Activated T-cell treated with anti-CD3 and anti-CD28 coated beads, Interleukin-2, amount 50 U/mL, for 24 hours (primary cell): ENCODE measurements around the gene CNGA3.

Source experiments
- DNase-seq: peaks from one replicate; pipeline ENCODE4 v3.0.0-alpha.2; 2020
- H3K27ac Mint-ChIP-seq: 2 replicates; pipeline ENCODE4 v1.8.0; 2020; ENCODE audit warnings: mild to moderate bottlenecking, mixed read lengths
- H3K27me3 Mint-ChIP-seq: 2 replicates; pipeline ENCODE4 v1.8.0; 2020; ENCODE audit warnings: mixed read lengths
- H3K36me3 Mint-ChIP-seq: 2 replicates; pipeline ENCODE4 v1.8.0; 2020; ENCODE audit warnings: low read depth, mixed read lengths
- H3K4me1 Mint-ChIP-seq: 2 replicates; pipeline ENCODE4 v1.8.0; 2020; ENCODE audit warnings: low read depth, mixed read lengths
- H3K4me3 Mint-ChIP-seq: 2 replicates; pipeline ENCODE4 v1.8.0; 2020; ENCODE audit warnings: mild to moderate bottlenecking, moderate library complexity, mixed read lengths
- H3K9me3 Mint-ChIP-seq: 2 replicates; pipeline ENCODE4 v1.8.0; 2020; ENCODE audit warnings: mixed read lengths

Gene CNGA3

GRCh38 chr2:98348066-98348561, 1.9 kb downstream of the CNGA3 start:
- Mint-ChIP-seq H3K27me3 (peaks cover 81% of the 10 kb centered on the region), H3K9me3 (no peaks in the 10 kb centered on the region), H3K27ac (no peak overlapping the region), H3K36me3 (no peaks in the 10 kb centered on the region), H3K4me1 (peaks cover 13% of the 10 kb centered on the region), H3K4me3 (no peak overlapping the region)
- DNase-seq: no peak

GRCh38 chr2:98350411-98350810, 4.2 kb downstream of the CNGA3 start:
- no peak overlapping the region for H3K4me3 Mint-ChIP-seq
- H3K36me3 Mint-ChIP-seq: no peaks in the 10 kb centered on the region

GRCh38 chr2:98355881-98356280, 9.6 kb downstream of the CNGA3 start:
- DNase-seq: no peak
- H3K27me3 Mint-ChIP-seq: peaks cover 21% of the 10 kb centered on the region

More at GRCh38 chr2:98350411-98350810, 4.2 kb downstream of the CNGA3 start:
- Mint-ChIP-seq H3K27me3 (peaks cover 62% of the 10 kb centered on the region), H3K9me3 (no peaks in the 10 kb centered on the region), H3K4me1 (peaks cover 13% of the 10 kb centered on the region), H3K27ac (no peak overlapping the region)
- DNase-seq: no peak

GRCh38 chr2:98356729-98357128, 10.5 kb downstream of the CNGA3 start:
- Mint-ChIP-seq H3K4me1 (no peaks in the 10 kb centered on the region), H3K36me3 (no peaks in the 10 kb centered on the region), H3K27ac (no peak overlapping the region), H3K4me3 (no peak overlapping the region), H3K9me3 (no peaks in the 10 kb centered on the region), H3K27me3 (peaks cover 15% of the 10 kb centered on the region)
- DNase-seq: no peak

More at GRCh38 chr2:98355881-98356280, 9.6 kb downstream of the CNGA3 start:
- no peaks in the 10 kb centered on the region for H3K4me1 Mint-ChIP-seq
- no peak overlapping the region for H3K4me3 Mint-ChIP-seq
- no peaks in the 10 kb centered on the region for H3K36me3 Mint-ChIP-seq
- no peaks in the 10 kb centered on the region for H3K9me3 Mint-ChIP-seq
- no peak overlapping the region for H3K27ac Mint-ChIP-seq

- no peak overlapping the region for H3K27ac Mint-ChIP-seq
- no peak for DNase-seq
- H3K4me1 Mint-ChIP-seq: no peaks in the 10 kb centered on the region
- H3K36me3 Mint-ChIP-seq: no peaks in the 10 kb centered on the region
- no peaks in the 10 kb centered on the region for H3K9me3 Mint-ChIP-seq
- peaks cover 17% of the 10 kb centered on the region for H3K27me3 Mint-ChIP-seq
- no peak overlapping the region for H3K4me3 Mint-ChIP-seq
These were observed 11.6 kb downstream of the CNGA3 start for GRCh38 chr2:98357849-98358248.

GRCh38 chr2:98359986-98360385, 13.7 kb downstream of the CNGA3 start:
- no peak overlapping the region for H3K27ac Mint-ChIP-seq
- no peaks in the 10 kb centered on the region for H3K4me1 Mint-ChIP-seq
- no peaks in the 10 kb centered on the region for H3K9me3 Mint-ChIP-seq
- peaks cover 19% of the 10 kb centered on the region for H3K27me3 Mint-ChIP-seq
- H3K36me3 Mint-ChIP-seq: no peaks in the 10 kb centered on the region
- no peak overlapping the region for H3K4me3 Mint-ChIP-seq
- DNase-seq: no peak

- DNase-seq: no peak
- Mint-ChIP-seq H3K4me1 (no peaks in the 10 kb centered on the region), H3K36me3 (no peaks in the 10 kb centered on the region), H3K4me3 (no peak overlapping the region), H3K9me3 (no peaks in the 10 kb centered on the region), H3K27me3 (peaks cover 35% of the 10 kb centered on the region), H3K27ac (no peak overlapping the region)
These were observed 21.5 kb downstream of the CNGA3 start for GRCh38 chr2:98367721-98368120.

GRCh38 chr2:98369710-98370239, 23.5 kb downstream of the CNGA3 start:
- no peaks in the 10 kb centered on the region for H3K4me1 Mint-ChIP-seq
- peaks cover 43% of the 10 kb centered on the region for H3K27me3 Mint-ChIP-seq
- no peak overlapping the region for H3K4me3 Mint-ChIP-seq

GRCh38 chr2:98372121-98372520, 25.9 kb downstream of the CNGA3 start:
- Mint-ChIP-seq H3K9me3 (no peaks in the 10 kb centered on the region), H3K4me3 (no peak overlapping the region), H3K27me3 (peaks cover 46% of the 10 kb centered on the region), H3K4me1 (no peaks in the 10 kb centered on the region), H3K36me3 (no peaks in the 10 kb centered on the region), H3K27ac (no peak overlapping the region)
- DNase-seq: no peak

More at GRCh38 chr2:98369710-98370239, 23.5 kb downstream of the CNGA3 start:
- Mint-ChIP-seq H3K9me3 (no peaks in the 10 kb centered on the region), H3K36me3 (no peaks in the 10 kb centered on the region), H3K27ac (no peak overlapping the region)
- no peak for DNase-seq

GRCh38 chr2:98372579-98372978, 26.3 kb downstream of the CNGA3 start:
- Mint-ChIP-seq H3K27ac (no peak overlapping the region), H3K27me3 (peaks cover 44% of the 10 kb centered on the region), H3K36me3 (no peaks in the 10 kb centered on the region), H3K9me3 (no peaks in the 10 kb centered on the region), H3K4me3 (no peak overlapping the region), H3K4me1 (no peaks in the 10 kb centered on the region)
- no peak for DNase-seq

- DNase-seq: no peak
- H3K36me3 Mint-ChIP-seq: no peaks in the 10 kb centered on the region
- no peak overlapping the region for H3K4me3 Mint-ChIP-seq
- H3K4me1 Mint-ChIP-seq: no peaks in the 10 kb centered on the region
- H3K9me3 Mint-ChIP-seq: no peaks in the 10 kb centered on the region
- no peak overlapping the region for H3K27ac Mint-ChIP-seq
- peaks cover 36% of the 10 kb centered on the region for H3K27me3 Mint-ChIP-seq
These were observed 28.0 kb downstream of the CNGA3 start for GRCh38 chr2:98374286-98374685.

GRCh38 chr2:98374958-98375570, 28.8 kb downstream of the CNGA3 start:
- Mint-ChIP-seq H3K27me3 (peaks cover 35% of the 10 kb centered on the region), H3K36me3 (no peaks in the 10 kb centered on the region)

GRCh38 chr2:98376301-98376910, 30.1 kb downstream of the CNGA3 start:
- Mint-ChIP-seq H3K27ac (no peak overlapping the region), H3K4me3 (no peak overlapping the region), H3K9me3 (no peaks in the 10 kb centered on the region), H3K4me1 (no peaks in the 10 kb centered on the region), H3K36me3 (no peaks in the 10 kb centered on the region), H3K27me3 (peaks cover 29% of the 10 kb centered on the region)
- DNase-seq: no peak

More at GRCh38 chr2:98374958-98375570, 28.8 kb downstream of the CNGA3 start:
- no peak overlapping the region for H3K27ac Mint-ChIP-seq
- no peaks in the 10 kb centered on the region for H3K9me3 Mint-ChIP-seq
- no peak overlapping the region for H3K4me3 Mint-ChIP-seq
- H3K4me1 Mint-ChIP-seq: no peaks in the 10 kb centered on the region
- no peak for DNase-seq

GRCh38 chr2:98376996-98377395, 30.7 kb downstream of the CNGA3 start:
- Mint-ChIP-seq H3K4me3 (no peak overlapping the region), H3K36me3 (no peaks in the 10 kb centered on the region), H3K27ac (no peak overlapping the region), H3K27me3 (peaks cover 29% of the 10 kb centered on the region), H3K4me1 (no peaks in the 10 kb centered on the region), H3K9me3 (no peaks in the 10 kb centered on the region)
- DNase-seq: no peak

- no peak for DNase-seq
- H3K36me3 Mint-ChIP-seq: no peaks in the 10 kb centered on the region
- H3K4me3 Mint-ChIP-seq: no peak overlapping the region
- no peaks in the 10 kb centered on the region for H3K4me1 Mint-ChIP-seq
- H3K9me3 Mint-ChIP-seq: no peaks in the 10 kb centered on the region
- no peak overlapping the region for H3K27ac Mint-ChIP-seq
- peaks cover 29% of the 10 kb centered on the region for H3K27me3 Mint-ChIP-seq
These were observed 31.3 kb downstream of the CNGA3 start for GRCh38 chr2:98377544-98377943.
